IMR-90 (cell line): Measurements from ENCODE around the gene DIRAS2. TPM values are rescaled to one million over a fixed set of nuclear protein-coding genes. Genes with fewer than 3 reads are reported as not detected.

ENCODE experiments used
- ATAC-seq: fragments of 200-7000 bp; cut with Tn5 transposase; 2 replicates; pipeline ENCODE4 v1.9.1; 2020; ENCODE audit warnings: low read depth, mild to moderate bottlenecking, moderate library complexity
- BruUV-seq: library from RNA; stranded (reverse); fragments of 400-500 nt; replicated peaks from 2 replicates; lab custom pipeline; 2021; lab: Mats Ljungman, UMichigan
- CTCF ChIA-PET: fragments of 300-600 bp; formaldehyde crosslinking; extraction: SDS; loops from one replicate; lab custom pipeline; 2021; ENCODE audit warnings: antibody characterized with exemption; lab: Yijun Ruan, JAX
- POLR2A ChIA-PET: fragments of 300-600 bp; sonication (Branson Sonifier 250); formaldehyde crosslinking; loops from one replicate; lab custom pipeline; 2022; ENCODE audit warnings: antibody characterized with exemption; ENCODE audit not compliant: unreplicated experiment; lab: Charles Lee
- DNase-seq: peaks from one replicate; pipeline ENCODE4 v3.0.0; 2013
- H2AFZ ChIP-seq: replicated peaks from 2 replicates; pipeline ENCODE3; 2013; ENCODE audit warnings: low read length, mild to moderate bottlenecking; ENCODE audit not compliant: poor library complexity
- H2AK5ac ChIP-seq: 2 replicates; pipeline ENCODE4 v1.6.1; 2013; ENCODE audit warnings: low read depth, low read length, inconsistent platforms
- H2AK9ac ChIP-seq: replicated peaks from 2 replicates; pipeline ENCODE3; 2013; ENCODE audit warnings: mild to moderate bottlenecking, low read depth, low read length, moderate library complexity; ENCODE audit not compliant: poor library complexity
- H2BK120ac ChIP-seq: 2 replicates; pipeline ENCODE4 v1.6.1; 2013; ENCODE audit warnings: low read depth, low read length, inconsistent platforms
- H2BK15ac ChIP-seq: 3 replicates; pipeline ENCODE4 v1.6.1; 2013; ENCODE audit warnings: low read depth, low read length, inconsistent platforms
- H2BK20ac ChIP-seq: 2 replicates; pipeline ENCODE4 v1.6.1; 2013; ENCODE audit warnings: low read depth, mild to moderate bottlenecking, inconsistent platforms, low read length, moderate library complexity
- H2BK5ac ChIP-seq: 2 replicates; pipeline ENCODE4 v1.6.1; 2013; ENCODE audit warnings: mild to moderate bottlenecking, low read depth, low read length, inconsistent platforms; ENCODE audit not compliant: poor library complexity, severe bottlenecking
- H3K14ac ChIP-seq: replicated peaks from 2 replicates; pipeline ENCODE4 v1.6.1; 2013; ENCODE audit warnings: low read depth, low read length, inconsistent platforms
- H3K18ac ChIP-seq: 2 replicates; pipeline ENCODE4 v1.6.1; 2013; ENCODE audit warnings: low read depth, low read length, control low read depth
- H3K23ac ChIP-seq: 2 replicates; pipeline ENCODE4 v1.6.1; 2013; ENCODE audit warnings: low read depth, low read length, inconsistent platforms
- H3K27ac ChIP-seq: 2 replicates; pipeline ENCODE4 v1.5.1; 2013; ENCODE audit warnings: mild to moderate bottlenecking, control low read depth, low read length; ENCODE audit not compliant: insufficient read depth
- H3K27me3 ChIP-seq: 2 replicates; pipeline ENCODE4 v1.6.1; 2013; ENCODE audit warnings: low read length; ENCODE audit not compliant: control insufficient read depth, insufficient read depth
- H3K36me3 ChIP-seq: 2 replicates; pipeline ENCODE4 v1.6.1; 2013; ENCODE audit warnings: low read length, mixed read lengths; ENCODE audit not compliant: control insufficient read depth, insufficient read depth
- H3K4ac ChIP-seq: 2 replicates; pipeline ENCODE4 v1.6.1; 2013; ENCODE audit warnings: low read depth, low read length, inconsistent platforms
- H3K4me1 ChIP-seq: 2 replicates; pipeline ENCODE4 v1.6.1; 2013; ENCODE audit warnings: low read length, mixed read lengths; ENCODE audit not compliant: control insufficient read depth, insufficient read depth
- H3K4me2 ChIP-seq: 2 replicates; pipeline ENCODE4 v1.6.1; 2013; ENCODE audit warnings: low read depth, mild to moderate bottlenecking, control low read depth, low read length, moderate library complexity
- H3K4me3 ChIP-seq: 2 replicates; pipeline ENCODE4 v1.5.1; 2013; ENCODE audit warnings: low read depth, mild to moderate bottlenecking, control low read depth, low read length, moderate library complexity; ENCODE audit not compliant: insufficient read depth
- H3K56ac ChIP-seq: 2 replicates; pipeline ENCODE4 v1.6.1; 2013; ENCODE audit warnings: low read length, inconsistent platforms; ENCODE audit not compliant: insufficient read depth; ENCODE audit errors: extremely low read depth
- H3K79me1 ChIP-seq, 2 experiments: 2 replicates each; pipeline ENCODE4 v1.6.1; 2013; ENCODE audit warnings: low read length in 2 of 2, inconsistent platforms in 1 of 2, low read depth in 1 of 2
- H3K9ac ChIP-seq: 2 replicates; pipeline ENCODE4 v1.6.1; 2013; ENCODE audit warnings: low read depth, low read length, control low read depth
- H3K9me1 ChIP-seq: 2 replicates; pipeline ENCODE4 v1.6.1; 2013; ENCODE audit warnings: low read length, inconsistent platforms; ENCODE audit not compliant: insufficient read depth
- H3K9me3 ChIP-seq: 2 replicates; pipeline ENCODE4 v1.6.1; 2013; ENCODE audit warnings: low read length; ENCODE audit not compliant: control insufficient read depth, insufficient read depth
- H4K20me1 ChIP-seq: 2 replicates; pipeline ENCODE4 v1.6.1; 2013; ENCODE audit warnings: low read length, inconsistent platforms; ENCODE audit not compliant: insufficient read depth
- H4K5ac ChIP-seq: 2 replicates; pipeline ENCODE4 v1.6.1; 2013; ENCODE audit warnings: mild to moderate bottlenecking, low read depth, low read length, control low read depth
- H4K8ac ChIP-seq, 2 experiments: 2 replicates each; pipeline ENCODE4 v1.6.1; 2013; ENCODE audit warnings: low read depth in 2 of 2, low read length in 2 of 2, control low read depth in 1 of 2, inconsistent platforms in 1 of 2
- H4K91ac ChIP-seq: 2 replicates; pipeline ENCODE4 v1.6.1; 2013; ENCODE audit warnings: low read depth, low read length, inconsistent platforms; ENCODE audit not compliant: insufficient read depth
- BHLHE40 ChIP-seq: fragments of 150-350 bp; IDR thresholded peaks from 2 replicates; pipeline ENCODE4 v1.6.1; 2016; ENCODE audit warnings: mild to moderate bottlenecking, low read depth, low read length
- CEBPB ChIP-seq: IDR thresholded peaks from 2 replicates; pipeline ENCODE4 v1.6.1; 2012; ENCODE audit warnings: low read depth, low read length, improper control_type of control experiment
- CHD1 ChIP-seq: IDR thresholded peaks from 2 replicates; pipeline ENCODE4 v1.6.1; 2012; ENCODE audit warnings: low read depth, low read length, improper control_type of control experiment
- FOS ChIP-seq: fragments of 150-350 bp; IDR thresholded peaks from 2 replicates; pipeline ENCODE4 v1.6.1; 2016; ENCODE audit warnings: low read depth, low read length
- MAFK ChIP-seq: IDR thresholded peaks from 2 replicates; pipeline ENCODE4 v1.6.1; 2012; ENCODE audit warnings: low read depth, low read length, improper control_type of control experiment
- MAZ ChIP-seq: IDR thresholded peaks from 2 replicates; pipeline ENCODE4 v1.6.1; 2012; ENCODE audit warnings: low read depth, mild to moderate bottlenecking, low read length, improper control_type of control experiment, moderate library complexity, borderline replicate concordance
- MXI1 ChIP-seq: IDR thresholded peaks from 2 replicates; pipeline ENCODE4 v1.6.1; 2012; ENCODE audit warnings: low read depth, mild to moderate bottlenecking, low read length, moderate library complexity, borderline replicate concordance
- NFE2L2 ChIP-seq: fragments of 150-350 bp; IDR thresholded peaks from 2 replicates; pipeline ENCODE4 v1.6.1; 2016; ENCODE audit warnings: low read depth, mild to moderate bottlenecking, low read length
- POLR2A ChIP-seq: IDR thresholded peaks from 2 replicates; pipeline ENCODE4 v1.6.1; 2012; ENCODE audit warnings: mild to moderate bottlenecking, low read depth, low read length
- RAD21 ChIP-seq: IDR thresholded peaks from 2 replicates; pipeline ENCODE4 v1.6.1; 2012; ENCODE audit warnings: low read length, improper control_type of control experiment
- RCOR1 ChIP-seq: IDR thresholded peaks from 2 replicates; pipeline ENCODE4 v1.6.1; 2012; ENCODE audit warnings: mild to moderate bottlenecking, low read length, improper control_type of control experiment; ENCODE audit not compliant: insufficient replicate concordance
- RFX5 ChIP-seq: IDR thresholded peaks from 2 replicates; pipeline ENCODE4 v1.8.0; 2012; ENCODE audit warnings: low read depth, mild to moderate bottlenecking, low read length, moderate library complexity
- SMC3 ChIP-seq: fragments of 150-350 bp; IDR thresholded peaks from 2 replicates; pipeline ENCODE4 v1.6.1; 2016; ENCODE audit warnings: low read depth, mild to moderate bottlenecking, antibody characterized with exemption, low read length, moderate library complexity
- WGBS, 2 experiments: methylation state at CpG; one replicate each; pipeline versions ENCODE4 v1.1.5 to v1.1.7; 2013; ENCODE audit warnings: missing lambda C conversion rate in 2 of 2; ENCODE audit not compliant: insufficient read length in 1 of 2; ENCODE audit errors: extremely low coverage in 2 of 2; 5-methylcytosine and 5-hydroxymethylcytosine counted together
- dilution Hi-C: fragments of 300-500 bp; cut with HindIII; formaldehyde crosslinking; loops from one replicate; pipeline ENCODE4 v1.14.3; 2018; ENCODE audit warnings: low sequenced_read_pairs; ENCODE audit not compliant: unreplicated experiment
- in situ Hi-C: fragments of 300-500 bp; cut with MboI; formaldehyde crosslinking; loops from 3 replicates; pipeline ENCODE4 v1.14.3; 2019; ENCODE audit warnings: low sequenced_read_pairs, inconsistent platforms, mixed read lengths
- intact Hi-C: fragments of 100-400 bp; cut with micrococcal nuclease; formaldehyde crosslinking; loops from 2 replicates; pipeline ENCODE4 v1.10.0; 2022
- polyA plus RNA-seq, 3 experiments: library from polyadenylated mRNA; depleted of rRNA; stranded (reverse); fragments of >200 nt; gene quantifications; 2 replicates each; pipeline ENCODE4 v1.2.3, GENCODE V29; 2012; ENCODE audit warnings: low replicate concordance in 1 of 3
- total RNA-seq: library from RNA; depleted of rRNA; stranded (reverse); fragments of >200 nt; gene quantifications from 2 replicates; pipeline ENCODE4 v1.2.3, GENCODE V29; 2012
- TF ChIP-seq, protein P1 (sequence below): fragments of 150-350 bp; IDR thresholded peaks from 2 replicates; pipeline ENCODE4 v1.6.1; 2016; ENCODE audit warnings: low read depth, mild to moderate bottlenecking, low read length, moderate library complexity, borderline replicate concordance
- TF ChIP-seq, protein P2 (sequence below): fragments of 150-350 bp; IDR thresholded peaks from 2 replicates; pipeline ENCODE4 v1.6.1; 2017; ENCODE audit warnings: mild to moderate bottlenecking, antibody characterized with exemption, low read length, low read depth
- TF ChIP-seq, protein P3 (sequence below): conservative IDR thresholded peaks from 2 replicates; pipeline ENCODE4 v1.5.1; 2012; ENCODE audit warnings: mild to moderate bottlenecking, low read depth, low read length, improper control_type of control experiment

DIRAS2 gene
- total and polyA plus RNA-seq, 2 of the 4 experiments (the other 2 are of a cell fraction), result not detected

DNA sequence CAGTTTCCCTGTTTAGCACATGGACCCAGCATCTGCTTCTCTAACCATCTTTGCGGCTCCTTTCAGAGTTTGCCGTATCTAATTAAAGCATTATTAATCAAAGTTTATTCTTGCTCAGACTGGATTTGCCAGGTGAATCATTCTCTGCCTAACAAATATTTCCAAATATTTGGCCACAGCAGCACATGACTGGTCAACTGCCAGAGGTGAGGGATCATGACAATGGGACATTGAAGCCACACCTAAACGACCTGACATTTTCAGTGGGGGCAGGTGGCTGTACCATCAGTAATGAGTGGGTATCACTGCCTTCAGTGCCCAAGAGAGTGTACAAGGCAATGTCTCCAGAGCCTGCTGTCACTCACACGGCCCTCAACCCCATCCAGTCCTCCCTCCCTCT lies 80.4 kb downstream of the DIRAS2 start:
- Histone ChIP-seq H4K91ac (no peak overlapping the region), H3K4me3 (no peak overlapping the region), H3K4me1 (no peaks in the 10 kb centered on the region), H2BK15ac (no peak overlapping the region), H4K5ac (no peak overlapping the region), H3K9me3 (no peaks in the 10 kb centered on the region), H3K14ac (no peak overlapping the region), H3K36me3 (no peaks in the 10 kb centered on the region), H2BK5ac (no peak overlapping the region), H3K4ac (no peak overlapping the region), H3K27me3 (no peaks in the 10 kb centered on the region), H3K56ac (no peak overlapping the region), H2AK9ac (no peak overlapping the region), H3K27ac (no peak overlapping the region), H4K20me1 (no peaks in the 10 kb centered on the region), H4K8ac (no peak overlapping the region), H3K9me1 (no peaks in the 10 kb centered on the region), H2AK5ac (no peak overlapping the region), H3K23ac (no peak overlapping the region), H3K4me2 (no peak overlapping the region), H3K79me1 (no peaks in the 10 kb centered on the region), H2BK20ac (no peak overlapping the region), H3K9ac (no peak overlapping the region), H2BK120ac (no peak overlapping the region), H2AFZ (no peak overlapping the region), H3K18ac (no peak overlapping the region)
- TF ChIP-seq SMC3 (no peak), BHLHE40 (no peak), MXI1 (no peak), CEBPB (no peak), FOS (no peak), RFX5 (no peak), NFE2L2 (no peak), MAFK (no peak), MAZ (no peak), RCOR1 (no peak), POLR2A (no peak), CHD1 (no peak), RAD21 (no peak)
- TF ChIP-seq, protein P1, sequence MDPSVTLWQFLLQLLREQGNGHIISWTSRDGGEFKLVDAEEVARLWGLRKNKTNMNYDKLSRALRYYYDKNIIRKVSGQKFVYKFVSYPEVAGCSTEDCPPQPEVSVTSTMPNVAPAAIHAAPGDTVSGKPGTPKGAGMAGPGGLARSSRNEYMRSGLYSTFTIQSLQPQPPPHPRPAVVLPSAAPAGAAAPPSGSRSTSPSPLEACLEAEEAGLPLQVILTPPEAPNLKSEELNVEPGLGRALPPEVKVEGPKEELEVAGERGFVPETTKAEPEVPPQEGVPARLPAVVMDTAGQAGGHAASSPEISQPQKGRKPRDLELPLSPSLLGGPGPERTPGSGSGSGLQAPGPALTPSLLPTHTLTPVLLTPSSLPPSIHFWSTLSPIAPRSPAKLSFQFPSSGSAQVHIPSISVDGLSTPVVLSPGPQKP, result no peak
- TF ChIP-seq, protein P2, sequence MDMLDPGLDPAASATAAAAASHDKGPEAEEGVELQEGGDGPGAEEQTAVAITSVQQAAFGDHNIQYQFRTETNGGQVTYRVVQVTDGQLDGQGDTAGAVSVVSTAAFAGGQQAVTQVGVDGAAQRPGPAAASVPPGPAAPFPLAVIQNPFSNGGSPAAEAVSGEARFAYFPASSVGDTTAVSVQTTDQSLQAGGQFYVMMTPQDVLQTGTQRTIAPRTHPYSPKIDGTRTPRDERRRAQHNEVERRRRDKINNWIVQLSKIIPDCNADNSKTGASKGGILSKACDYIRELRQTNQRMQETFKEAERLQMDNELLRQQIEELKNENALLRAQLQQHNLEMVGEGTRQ, result no peak
- TF ChIP-seq, protein P3, sequence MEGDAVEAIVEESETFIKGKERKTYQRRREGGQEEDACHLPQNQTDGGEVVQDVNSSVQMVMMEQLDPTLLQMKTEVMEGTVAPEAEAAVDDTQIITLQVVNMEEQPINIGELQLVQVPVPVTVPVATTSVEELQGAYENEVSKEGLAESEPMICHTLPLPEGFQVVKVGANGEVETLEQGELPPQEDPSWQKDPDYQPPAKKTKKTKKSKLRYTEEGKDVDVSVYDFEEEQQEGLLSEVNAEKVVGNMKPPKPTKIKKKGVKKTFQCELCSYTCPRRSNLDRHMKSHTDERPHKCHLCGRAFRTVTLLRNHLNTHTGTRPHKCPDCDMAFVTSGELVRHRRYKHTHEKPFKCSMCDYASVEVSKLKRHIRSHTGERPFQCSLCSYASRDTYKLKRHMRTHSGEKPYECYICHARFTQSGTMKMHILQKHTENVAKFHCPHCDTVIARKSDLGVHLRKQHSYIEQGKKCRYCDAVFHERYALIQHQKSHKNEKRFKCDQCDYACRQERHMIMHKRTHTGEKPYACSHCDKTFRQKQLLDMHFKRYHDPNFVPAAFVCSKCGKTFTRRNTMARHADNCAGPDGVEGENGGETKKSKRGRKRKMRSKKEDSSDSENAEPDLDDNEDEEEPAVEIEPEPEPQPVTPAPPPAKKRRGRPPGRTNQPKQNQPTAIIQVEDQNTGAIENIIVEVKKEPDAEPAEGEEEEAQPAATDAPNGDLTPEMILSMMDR, result no peak
- intact Hi-C loops, result no loop called here
- ATAC-seq, result no peak
- dilution Hi-C loops, result no loop called here
- ChIA-PET POLR2A (no interaction called here), CTCF (no interaction called here)
- DNase-seq, result no peak
- in situ Hi-C loops, result no loop called here
- no TSS peak for BruUV-seq
- WGBS, 2 experiments, result no CpG with 5 or more reads among the region's 4 CpGs
